NCI-H2107 treated with DMSO at 0.1 percent for 48 hours (cell line): ENCODE measurements around the gene CXADR.
A peak's percentile ranks its signal among the peaks of the same experiment; 100 is the strongest.

Source experiments
- DNase-seq: peaks from one replicate; lab custom pipeline; 2025; ENCODE audit not compliant: unreplicated experiment; lab: John Stamatoyannopoulos, UW

Gene CXADR

DNA sequence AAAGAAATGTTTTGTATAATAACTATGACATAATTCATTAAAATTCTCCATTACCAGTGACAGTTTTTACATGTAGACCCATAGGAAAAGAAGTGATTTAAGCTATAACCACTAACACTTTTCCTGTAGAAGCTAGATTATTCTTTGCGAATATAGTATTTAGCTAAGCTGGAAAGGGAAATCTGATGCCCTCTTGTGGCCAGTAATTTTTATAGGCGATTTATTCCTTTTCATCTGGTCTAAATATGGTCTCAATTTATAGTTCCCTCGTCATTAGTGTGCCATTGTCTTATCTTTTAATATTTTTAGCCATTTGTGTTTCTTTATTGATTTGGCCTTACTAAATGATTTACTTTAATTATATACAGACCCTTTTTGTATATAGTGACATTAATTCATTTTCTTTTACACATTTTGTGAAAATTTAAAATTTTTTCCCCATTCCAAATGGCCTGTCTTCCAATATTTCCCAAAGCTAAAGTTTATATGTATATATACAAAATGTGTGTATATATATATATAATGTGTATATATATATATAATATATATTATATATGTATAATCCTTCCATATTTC is 73.1 kb downstream of the CXADR start:
- DNase-seq, result peak; percentile 60

DNA sequence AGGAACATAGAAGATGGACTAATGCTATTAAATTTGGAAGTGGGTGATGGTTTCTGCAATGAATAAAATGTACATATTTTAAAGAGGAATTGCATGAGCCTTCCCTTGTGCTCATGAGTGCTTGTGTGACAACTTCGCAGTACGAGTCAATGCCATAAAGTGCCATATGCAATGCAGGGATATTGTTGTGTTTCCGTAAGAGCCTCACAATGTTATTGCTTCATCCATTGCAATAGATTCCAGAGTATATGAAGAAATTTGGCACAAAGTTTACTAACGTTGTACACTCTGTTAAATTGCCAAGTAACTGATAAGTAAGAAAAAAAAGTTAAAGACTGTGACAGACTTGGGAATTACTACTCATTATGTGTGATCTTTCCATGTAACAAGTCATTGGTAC is 77.6 kb downstream of the CXADR start:
- DNase-seq, result no peak

DNA sequence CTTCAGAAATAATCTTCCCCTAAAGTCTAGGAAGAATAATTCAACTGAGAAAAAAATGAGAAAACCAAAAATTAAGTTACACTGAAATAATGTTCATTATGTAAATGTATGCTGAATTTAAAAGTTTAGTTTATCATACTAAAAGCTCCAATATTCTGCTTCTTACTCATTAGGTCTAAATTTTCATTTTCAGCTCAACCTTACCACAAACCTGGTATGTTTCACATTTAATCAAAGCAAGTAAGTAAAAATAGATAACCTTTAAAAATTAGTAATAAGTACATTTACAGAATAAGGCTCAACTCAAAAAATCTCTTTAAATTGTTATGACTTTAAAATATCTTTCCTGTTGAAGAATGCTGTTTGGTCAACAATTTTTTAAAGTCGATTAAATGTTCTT is 84.8 kb downstream of the CXADR start:
- no peak for DNase-seq

DNA sequence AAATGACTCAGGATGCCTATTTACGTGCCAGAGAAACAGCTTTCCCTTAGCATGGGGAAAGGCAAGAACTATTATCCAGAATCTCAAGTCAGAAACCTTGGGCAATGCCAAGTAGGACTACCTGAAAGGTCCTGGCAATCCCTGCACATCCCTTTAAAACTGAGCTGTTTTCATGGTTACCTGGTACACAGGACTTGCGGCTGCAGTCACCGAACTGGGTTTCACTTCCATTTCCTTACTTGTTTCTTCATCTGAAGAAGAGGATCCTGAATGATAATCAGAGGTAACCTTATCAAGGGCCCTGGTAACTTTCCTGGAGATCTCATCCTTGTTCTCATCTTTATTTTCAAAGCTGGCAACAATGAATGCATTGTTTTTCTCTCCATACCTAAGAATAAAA is 85.6 kb downstream of the CXADR start:
- no peak for DNase-seq

DNA sequence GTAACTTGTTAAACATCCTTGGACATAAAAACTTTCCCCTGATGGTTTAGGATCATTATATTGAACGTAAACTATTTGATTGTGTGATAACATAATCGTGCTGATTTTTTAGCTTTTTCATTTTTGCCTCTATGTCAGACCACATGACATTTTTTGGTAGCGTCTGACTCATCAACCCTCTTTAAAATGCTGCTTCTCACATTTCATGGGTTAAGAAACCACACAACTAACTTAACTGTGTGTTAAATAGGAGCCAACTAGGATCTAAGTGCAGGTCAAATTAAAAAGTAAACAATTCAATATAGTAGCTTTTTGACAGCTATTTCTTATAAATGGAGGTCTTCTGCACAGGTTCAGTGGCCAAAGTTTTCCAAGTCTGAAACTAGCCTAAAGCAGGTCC is 90.0 kb downstream of the CXADR start:
- peak; percentile 43 for DNase-seq

DNA sequence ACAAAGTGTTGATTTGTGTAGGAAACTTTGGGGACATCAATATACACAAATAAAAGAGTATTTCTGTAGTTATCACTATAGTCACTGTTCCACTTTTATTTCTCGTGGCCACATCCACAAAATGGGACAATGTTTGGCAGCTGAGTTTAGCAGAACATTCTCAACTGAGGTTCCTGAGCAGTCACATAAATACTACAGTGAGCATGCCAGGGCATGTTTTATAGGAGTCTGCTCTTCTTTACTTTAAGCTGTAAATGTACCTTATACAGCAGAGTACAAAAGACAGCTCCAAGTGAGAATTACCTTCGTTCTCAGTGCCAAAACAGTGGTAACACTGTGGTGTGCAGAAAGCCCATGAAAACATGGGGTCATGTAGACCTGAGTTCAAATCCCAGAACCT is 94.8 kb downstream of the CXADR start:
- no peak for DNase-seq

DNA sequence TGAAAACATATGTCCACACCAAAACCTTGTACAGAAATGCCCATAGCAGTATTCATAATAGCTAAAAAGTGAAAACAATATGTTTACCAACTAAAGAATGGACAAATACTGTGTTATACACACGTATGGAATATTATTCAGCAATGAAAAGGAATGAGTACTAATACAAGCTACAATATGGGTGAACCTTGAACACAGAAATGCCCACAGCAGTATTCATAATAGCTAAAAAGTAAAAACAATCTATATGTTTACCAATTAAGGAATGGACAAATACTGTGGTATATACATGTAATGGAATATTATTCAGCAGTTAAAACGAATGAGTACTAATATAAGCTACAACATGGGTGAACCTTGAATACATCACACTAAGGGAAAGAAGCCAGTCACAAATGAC is 96.8 kb downstream of the CXADR start:
- no peak for DNase-seq

DNA sequence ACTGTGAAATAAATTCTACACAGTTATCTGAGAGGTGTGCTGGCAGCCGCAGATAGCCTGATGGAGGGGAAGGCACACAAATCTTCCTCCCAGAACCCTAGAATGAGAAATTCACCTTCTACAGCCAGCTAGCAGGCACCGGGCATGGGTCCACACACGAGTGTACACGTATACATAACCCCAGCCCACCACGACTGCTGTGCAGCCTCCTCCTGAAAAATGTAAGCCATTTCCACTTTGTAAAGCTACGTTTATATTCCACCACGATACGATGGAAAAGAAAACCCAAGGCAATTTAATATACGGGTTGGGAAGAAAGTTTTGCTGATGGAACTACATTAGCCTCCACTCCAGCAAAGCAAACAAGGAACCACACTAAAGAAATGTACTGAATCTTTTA is 98.1 kb downstream of the CXADR start:
- DNase-seq, result no peak

DNA sequence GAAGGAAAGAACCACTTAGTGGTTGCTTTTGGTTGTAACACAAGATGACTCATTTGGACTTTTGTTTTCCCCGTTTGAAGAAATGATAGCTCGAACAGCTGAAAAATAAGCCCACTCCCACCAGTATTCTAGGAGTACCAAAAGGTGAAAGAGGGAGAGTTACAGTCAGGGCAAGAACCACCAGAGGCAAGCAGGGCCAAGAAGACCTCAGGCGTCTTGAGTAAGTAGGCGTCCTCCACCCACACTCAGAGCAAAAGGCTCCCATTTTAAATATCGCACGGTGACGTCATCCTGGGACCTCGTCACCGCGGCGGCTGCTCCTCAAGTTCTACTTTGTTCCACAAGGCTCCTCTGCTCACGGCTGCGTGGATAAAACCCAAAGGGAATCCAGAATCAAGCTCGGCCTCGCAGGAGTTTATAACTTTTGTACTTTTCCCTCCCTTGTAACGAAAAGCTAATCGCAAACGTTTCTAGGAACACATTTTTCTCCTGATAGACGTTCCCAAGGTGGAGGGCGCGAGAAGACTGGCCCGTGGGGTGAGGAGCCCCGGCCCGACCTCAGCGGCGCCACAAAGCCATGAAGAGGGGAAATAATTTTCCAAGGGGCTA is 98.7 kb downstream of the CXADR start:
- peak; percentile 61 for DNase-seq

DNA sequence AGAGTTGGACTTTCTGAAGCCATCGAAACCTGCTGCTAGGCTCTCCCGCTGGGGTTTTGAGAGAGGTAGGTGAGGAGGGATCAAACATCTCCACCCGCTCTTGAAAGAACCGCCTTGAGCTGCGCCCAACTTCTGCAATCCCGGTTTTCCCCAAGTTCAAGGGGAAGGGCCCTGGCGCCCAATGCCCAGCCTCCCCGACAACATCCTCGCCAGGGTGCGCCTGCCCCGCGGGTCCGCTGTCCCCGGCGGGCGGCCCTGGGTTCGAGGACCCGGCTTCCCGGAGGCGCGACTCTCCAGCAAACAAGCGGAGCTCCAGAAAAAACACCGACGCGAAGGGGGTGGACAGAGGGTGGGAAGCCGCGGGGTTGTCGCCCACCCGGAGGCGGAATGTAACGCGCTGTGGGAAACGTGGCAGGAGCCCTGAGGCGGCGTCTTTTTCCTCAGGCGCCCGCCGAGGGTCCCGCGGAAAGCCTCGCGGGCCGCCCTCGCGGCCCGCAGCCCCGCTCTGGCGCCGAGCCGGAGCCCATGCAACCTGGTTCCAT is 99.3 kb downstream of the CXADR start:
- no peak for DNase-seq

DNA sequence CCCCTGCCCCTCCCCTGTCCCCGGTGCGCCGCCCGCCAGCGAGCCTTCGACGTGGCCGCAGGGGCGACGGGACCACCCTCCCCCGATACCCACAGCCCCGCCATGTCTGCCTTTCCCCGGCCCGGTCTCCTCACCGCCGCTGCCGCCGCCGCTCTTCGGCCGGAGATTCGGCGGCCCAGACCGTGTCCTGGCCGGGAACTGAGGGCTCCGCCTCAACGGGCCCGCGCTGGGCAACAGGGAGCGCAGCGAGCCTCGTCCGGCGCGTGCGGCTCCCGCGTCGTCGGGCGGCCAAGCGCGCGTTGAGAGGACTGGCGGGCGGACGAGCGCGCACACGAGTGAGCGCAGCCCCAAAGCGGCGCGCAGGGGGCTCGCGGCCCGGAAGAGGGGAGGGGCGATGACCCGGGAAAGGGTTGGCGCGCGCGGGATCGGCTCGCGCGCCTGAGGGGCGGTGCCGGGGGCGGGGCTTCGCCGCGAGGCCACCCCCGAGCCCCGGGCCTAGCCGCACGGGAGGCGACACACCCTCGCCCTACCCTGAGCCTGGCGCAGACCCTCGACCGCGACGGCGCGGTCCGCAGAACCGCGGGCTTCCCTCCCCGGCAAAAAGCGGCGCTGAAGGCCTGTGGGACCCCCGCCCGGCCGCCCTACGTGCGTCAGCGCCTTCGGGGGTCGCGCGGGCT is 99.9 kb downstream of the CXADR start, which contains the start of gene BTG3:
BTG3 (minus strand) TSS at position 337 of the 677 bp plus-strand sequence. CDS start 3,757 bp downstream, outside the sequence.
- DNase-seq, result peak; percentile 69

DNA sequence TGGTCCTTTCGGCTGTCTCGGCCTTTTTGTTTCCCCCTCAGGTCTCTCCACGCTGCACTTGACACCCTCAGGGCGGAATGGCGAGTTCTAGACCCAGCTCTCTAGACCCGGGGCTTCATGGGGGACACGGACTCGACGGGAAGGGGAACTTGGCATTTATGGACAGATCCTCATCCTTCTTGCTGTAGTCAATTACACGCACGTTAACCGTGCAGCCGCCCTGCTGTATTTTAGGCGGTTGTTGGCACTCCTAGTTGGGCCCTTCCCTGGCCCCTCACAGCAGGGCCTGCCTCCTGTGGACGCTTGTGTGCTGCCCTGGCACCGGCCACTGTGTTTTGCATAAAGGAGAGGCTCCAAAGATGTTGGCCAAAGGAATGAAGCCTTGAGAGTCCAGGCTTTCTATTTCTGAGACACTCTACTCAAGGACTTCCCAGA is 100.4 kb downstream of the CXADR start:
- DNase-seq, result no peak

DNA sequence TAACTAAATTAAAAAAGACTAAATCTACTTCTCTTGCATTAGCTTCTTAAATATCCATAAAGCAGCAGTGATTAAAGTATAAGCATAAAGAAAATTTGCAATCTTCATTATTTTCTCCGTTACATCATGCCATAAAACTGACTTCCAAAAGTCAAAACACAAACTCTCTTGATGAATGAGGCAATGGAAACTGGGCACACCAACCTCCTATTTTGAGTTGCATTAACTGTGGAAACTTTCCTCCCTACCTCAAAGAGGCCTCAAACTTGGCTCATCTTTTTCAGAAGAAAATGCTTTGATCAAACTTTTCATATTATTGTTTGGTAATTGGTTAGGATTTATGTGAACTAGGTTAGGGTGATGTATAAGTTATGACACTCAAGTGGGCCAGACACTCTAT is 104.0 kb downstream of the CXADR start:
- no peak for DNase-seq

DNA sequence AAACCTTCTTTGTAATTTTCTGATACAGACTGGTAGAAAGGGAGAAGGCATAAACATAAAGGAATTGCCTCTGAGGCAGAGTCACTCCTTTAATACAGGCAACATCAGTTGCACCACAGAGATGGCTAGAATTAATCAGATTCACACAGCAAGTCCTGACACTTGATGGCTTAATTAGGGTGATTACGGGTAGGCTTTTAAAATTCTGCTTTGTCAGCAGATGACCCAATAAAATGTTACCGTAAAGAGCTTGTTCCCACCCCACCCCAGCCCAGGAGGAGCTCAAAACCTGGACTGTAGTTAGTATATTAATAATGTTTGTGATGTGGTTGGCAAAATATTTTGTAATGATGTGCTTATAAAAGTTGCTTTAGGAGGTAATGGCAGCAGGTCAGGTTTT is 109.2 kb downstream of the CXADR start:
- no peak for DNase-seq

DNA sequence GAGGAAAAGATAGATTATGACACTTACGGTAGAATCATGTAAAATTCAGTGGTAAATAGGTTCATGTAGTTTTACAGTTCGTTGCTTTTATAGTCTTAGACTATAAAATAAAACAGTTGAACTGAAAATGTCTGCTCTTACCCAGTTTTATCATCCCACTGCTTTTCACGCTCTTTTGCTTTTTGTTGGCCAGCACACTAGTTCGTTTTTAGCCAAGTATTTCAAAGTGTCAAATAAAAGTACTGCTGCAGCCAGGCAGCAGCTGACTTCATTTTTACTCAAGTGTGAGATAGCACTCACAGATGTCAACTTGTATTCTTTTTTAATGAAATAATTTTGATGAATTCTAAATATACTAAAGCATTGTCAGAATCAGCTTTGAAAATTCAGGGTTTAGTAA is 118.4 kb downstream of the CXADR start:
- no peak for DNase-seq

DNA sequence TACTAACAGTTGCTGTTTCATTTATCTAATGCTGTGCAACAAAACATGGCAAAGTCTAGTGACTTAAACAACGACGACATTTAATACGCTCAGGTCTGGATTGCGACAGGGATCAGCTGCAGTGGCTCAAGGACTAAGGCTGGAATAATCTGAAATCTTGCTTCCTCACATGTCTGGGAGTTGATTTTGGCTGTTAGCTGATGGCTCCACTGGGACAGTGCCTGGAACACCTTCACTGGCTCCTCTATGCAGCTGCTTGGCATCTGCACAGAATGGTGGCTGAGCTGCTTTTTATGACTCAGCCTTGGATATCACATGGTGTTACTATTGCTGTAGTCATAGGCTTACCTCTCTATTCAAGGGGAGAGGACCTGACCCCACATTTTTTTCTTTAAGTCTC is 123.9 kb downstream of the CXADR start:
- no peak for DNase-seq

DNA sequence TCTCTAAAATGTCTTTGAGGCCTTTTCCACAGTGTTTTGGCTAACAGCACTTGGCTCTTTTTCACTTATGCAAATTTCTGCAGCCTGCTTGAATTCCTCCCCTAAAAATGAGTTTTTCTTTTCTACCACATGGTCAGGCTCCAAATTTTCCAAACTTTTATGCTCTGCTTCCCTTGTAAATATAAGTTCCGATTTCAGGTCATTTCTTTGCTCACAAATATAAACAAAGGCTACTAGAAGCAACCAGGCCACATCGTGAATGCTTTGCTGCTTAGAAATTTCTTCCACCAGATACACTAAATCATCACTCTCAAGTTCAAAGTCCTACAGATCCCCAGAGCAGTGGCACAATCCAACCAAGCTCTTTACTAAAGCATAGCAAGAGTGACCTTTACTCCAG is 128.0 kb downstream of the CXADR start:
- DNase-seq, result no peak
